HEK293 (cell line): ENCODE data around the gene STAG3.
"Not testable (repeated sequence)": the region's sequence is repeated elsewhere in the genome, so short reads cannot be mapped to it uniquely, and the experiment has no call there.

Experiments
- CTCF ChIA-PET: fragments of 350-600 bp; formaldehyde crosslinking; extraction: SDS; loops from one replicate; lab custom pipeline; 2021; ENCODE audit warnings: antibody characterized with exemption; lab: Yijun Ruan, JAX
- POLR2A ChIA-PET: fragments of 300-600 bp; formaldehyde crosslinking; extraction: SDS; loops from one replicate; lab custom pipeline; 2020; ENCODE audit warnings: antibody characterized with exemption, inconsistent platforms; lab: Yijun Ruan, JAX
- H3K27ac ChIP-seq: fragments of 200-500 bp; sonication (Bioruptor generic); 2 replicates; pipeline ENCODE4 v1.5.1; 2014; ENCODE audit warnings: low read depth, low read length, control low read depth, inconsistent platforms; ENCODE audit errors: extremely low read depth
- H3K36me3 ChIP-seq, 2 experiments: fragments of 200-500 bp in 1 of 2; sonication (Bioruptor generic) in 1 of 2; 1 replicate in 1 of 2; 2 replicates in 1 of 2; pipeline ENCODE4 v1.5.1; 2014 to 2017; ENCODE audit warnings: inconsistent platforms in 2 of 2, low read length in 2 of 2; ENCODE audit not compliant: control insufficient read depth in 2 of 2, insufficient read depth in 1 of 2
- H3K4me1 ChIP-seq: fragments of 200-500 bp; sonication (Bioruptor generic); 2 replicates; pipeline ENCODE4 v1.5.1; 2014; ENCODE audit warnings: mild to moderate bottlenecking, low read length, inconsistent platforms; ENCODE audit not compliant: control insufficient read depth, insufficient read depth
- H3K4me3 ChIP-seq: 2 replicates; pipeline ENCODE4 v1.5.1; 2011; ENCODE audit warnings: low read depth, mild to moderate bottlenecking, control low read depth, low read length, moderate library complexity
- H3K9me3 ChIP-seq: fragments of 200-500 bp; sonication (Bioruptor generic); 2 replicates; pipeline ENCODE4 v1.5.1; 2014; ENCODE audit warnings: low read depth, low read length, inconsistent platforms; ENCODE audit not compliant: control insufficient read depth, insufficient read depth
- BCL11B ChIP-seq: fragments of 450-650 bp; formaldehyde crosslinking; IDR thresholded peaks from 2 replicates; pipeline ENCODE4 v1.5.1; 2016; ENCODE audit warnings: low read depth, missing biosample characterization, missing genetic modification characterization
- GLIS1 ChIP-seq: fragments of 450-650 bp; formaldehyde crosslinking; IDR thresholded peaks from 2 replicates; pipeline ENCODE4 v1.5.1; 2016; ENCODE audit warnings: missing biosample characterization, missing genetic modification characterization
- KLF1 ChIP-seq: fragments of 450-650 bp; formaldehyde crosslinking; IDR thresholded peaks from 2 replicates; pipeline ENCODE4 v1.5.1; 2016; ENCODE audit warnings: missing biosample characterization, missing genetic modification characterization
- PBX3 ChIP-seq: sonication (generic); formaldehyde crosslinking; IDR thresholded peaks from 2 replicates; pipeline ENCODE4 v1.8.1; 2022; ENCODE audit warnings: mild to moderate bottlenecking, moderate library complexity, missing genetic modification reagents
- PRDM1 ChIP-seq: fragments of 450-650 bp; formaldehyde crosslinking; IDR thresholded peaks from 2 replicates; pipeline ENCODE4; 2016; ENCODE audit warnings: missing biosample characterization, missing genetic modification characterization
- PRDM10 ChIP-seq: fragments of 450-650 bp; formaldehyde crosslinking; IDR thresholded peaks from 2 replicates; pipeline ENCODE4 v1.5.1; 2016; ENCODE audit warnings: missing biosample characterization, missing genetic modification characterization
- SCRT2 ChIP-seq: fragments of 450-650 bp; formaldehyde crosslinking; IDR thresholded peaks from 2 replicates; pipeline ENCODE4 v1.5.1; 2016; ENCODE audit warnings: missing biosample characterization, missing genetic modification characterization
- SP7 ChIP-seq: fragments of 450-650 bp; formaldehyde crosslinking; IDR thresholded peaks from 2 replicates; pipeline ENCODE4 v1.5.1; 2016; ENCODE audit warnings: missing biosample characterization, missing genetic modification characterization
- ZBTB10 ChIP-seq: fragments of 450-650 bp; formaldehyde crosslinking; IDR thresholded peaks from 2 replicates; pipeline ENCODE4 v1.5.1; 2016; ENCODE audit warnings: missing biosample characterization, missing genetic modification characterization
- ZFP41 ChIP-seq: fragments of 450-650 bp; formaldehyde crosslinking; IDR thresholded peaks from 2 replicates; pipeline ENCODE4 v1.5.1; 2016; ENCODE audit warnings: missing biosample characterization, missing genetic modification characterization, borderline replicate concordance
- ZNF140 ChIP-seq: fragments of 450-650 bp; formaldehyde crosslinking; IDR thresholded peaks from 2 replicates; pipeline ENCODE4 v1.5.1; 2016; ENCODE audit warnings: missing biosample characterization, missing genetic modification characterization
- ZNF146 ChIP-seq: fragments of 450-650 bp; formaldehyde crosslinking; IDR thresholded peaks from 2 replicates; pipeline ENCODE4 v1.5.1; 2016; ENCODE audit warnings: missing biosample characterization, missing genetic modification characterization
- ZNF19 ChIP-seq: fragments of 450-650 bp; formaldehyde crosslinking; IDR thresholded peaks from 2 replicates; pipeline ENCODE4; 2016; ENCODE audit warnings: missing biosample characterization, missing genetic modification characterization, low read depth
- ZNF266 ChIP-seq: fragments of 450-650 bp; formaldehyde crosslinking; IDR thresholded peaks from 2 replicates; pipeline ENCODE4 v1.5.1; 2016; ENCODE audit warnings: missing biosample characterization, missing genetic modification characterization, low read depth
- ZNF311 ChIP-seq: fragments of 450-650 bp; formaldehyde crosslinking; IDR thresholded peaks from 2 replicates; pipeline ENCODE4 v1.5.1; 2017; ENCODE audit warnings: missing biosample characterization, missing genetic modification characterization, borderline replicate concordance
- ZNF394 ChIP-seq: fragments of 450-650 bp; formaldehyde crosslinking; IDR thresholded peaks from 2 replicates; pipeline ENCODE4 v1.5.1; 2016; ENCODE audit warnings: missing biosample characterization, missing genetic modification characterization, mild to moderate bottlenecking, moderate library complexity, borderline replicate concordance
- ZNF433 ChIP-seq: fragments of 450-650 bp; formaldehyde crosslinking; IDR thresholded peaks from 2 replicates; pipeline ENCODE4 v1.5.1; 2016; ENCODE audit warnings: missing biosample characterization, missing genetic modification characterization, low read depth
- ZNF510 ChIP-seq: fragments of 450-650 bp; formaldehyde crosslinking; IDR thresholded peaks from 2 replicates; pipeline ENCODE4 v1.5.1; 2018; ENCODE audit warnings: mild to moderate bottlenecking, missing genetic modification characterization, missing biosample characterization; ENCODE audit not compliant: insufficient replicate concordance
- ZNF521 ChIP-seq: fragments of 450-650 bp; formaldehyde crosslinking; IDR thresholded peaks from 2 replicates; pipeline ENCODE4 v1.5.1; 2017; ENCODE audit warnings: missing biosample characterization, mild to moderate bottlenecking, missing genetic modification characterization
- ZNF623 ChIP-seq: fragments of 450-650 bp; formaldehyde crosslinking; IDR thresholded peaks from 2 replicates; pipeline ENCODE4 v1.5.1; 2016; ENCODE audit warnings: missing biosample characterization, missing genetic modification characterization
- ZNF692 ChIP-seq: fragments of 450-650 bp; formaldehyde crosslinking; IDR thresholded peaks from 2 replicates; pipeline ENCODE4 v1.5.1; 2016; ENCODE audit warnings: missing biosample characterization, missing genetic modification characterization

Gene STAG3

GRCh38 chr7:100195222-100195621 is 17.5 kb downstream of the STAG3 start:
- no peaks in the 10 kb centered on the region for H3K36me3 ChIP-seq
- TF ChIP-seq ZNF19 (tag by site-specific recombination) (no peak), SCRT2 (tag by site-specific recombination) (no peak), PRDM10 (tag by site-specific recombination) (peak; percentile 62), ZBTB10 (tag by site-specific recombination) (no peak)
- TF ChIP-seq, all 188 proteins: peak for 1
- Histone ChIP-seq H3K9me3 (no peaks in the 10 kb centered on the region), H3K4me3 (no peak overlapping the region), H3K27ac (no peak overlapping the region), H3K4me1 (no peaks in the 10 kb centered on the region)
- POLR2A ChIA-PET: interaction anchor here (0.8 kb wide), 1 partner anchor 10 kb away, joined by 3 read pairs; no protein-coding TSS in a partner anchor
- CTCF ChIA-PET: interaction anchor here (1.1 to 1.4 kb wide), 2 partner anchors 23 to 64 kb away, joined by 3 to 4 read pairs; no protein-coding TSS in a partner anchor

GRCh38 chr7:100195901-100196322 is 18.2 kb downstream of the STAG3 start:
- CTCF ChIA-PET: interaction anchor here (1.4 kb wide), 1 partner anchor 22 kb away, joined by 3 read pairs; no protein-coding TSS in a partner anchor
- not testable (repeated sequence) for H3K27ac ChIP-seq, H3K4me1 ChIP-seq, H3K36me3 ChIP-seq
- peak; percentile 36; the same call in 1 of the 2 replicates for TF ChIP-seq PRDM1 (tag by site-specific recombination)
- TF ChIP-seq, all 188 proteins: peak for 1; not testable (repeated sequence) for 187
- POLR2A ChIA-PET: interaction anchor here (0.8 kb wide), 1 partner anchor 9 kb away, joined by 3 read pairs; no protein-coding TSS in a partner anchor
- H3K4me3 ChIP-seq, H3K9me3 ChIP-seq: not testable (repeated sequence)

GRCh38 chr7:100198266-100198665 is 20.5 kb downstream of the STAG3 start:
- H3K4me3 ChIP-seq: no peak overlapping the region
- no peak overlapping the region for H3K27ac ChIP-seq
- POLR2A ChIA-PET: interaction anchor here (1.0 kb wide), 1 partner anchor 21 kb away, joined by 3 read pairs; the partner anchor contains the start of gene STAG3
- no peaks in the 10 kb centered on the region for H3K36me3 ChIP-seq
- TF ChIP-seq ZFP41 (tag by site-specific recombination): no peak
- TF ChIP-seq BCL11B: no peak
- TF ChIP-seq ZNF140 (tag by site-specific recombination): no peak
- no peak for TF ChIP-seq ZNF433
- TF ChIP-seq ZNF623 (tag by site-specific recombination): no peak
- TF ChIP-seq ZNF521 (tag by site-specific recombination): no peak
- no peak for TF ChIP-seq PBX3 (CRISPR knock-in tag)
- no peak for TF ChIP-seq KLF1 (tag by site-specific recombination)
- TF ChIP-seq SP7 (tag by site-specific recombination): no peak
- TF ChIP-seq ZNF510 (tag by site-specific recombination): no peak
- no peak for TF ChIP-seq ZNF692 (tag by site-specific recombination)
- TF ChIP-seq ZNF266: no peak
- TF ChIP-seq ZNF394 (tag by site-specific recombination): no peak
- no peak for TF ChIP-seq ZNF146 (tag by site-specific recombination)
- no peak for TF ChIP-seq ZNF311 (tag by site-specific recombination)
- TF ChIP-seq GLIS1: no peak
- CTCF ChIA-PET: interaction anchor here (0.8 kb wide), 1 partner anchor 19 kb away, joined by 4 read pairs; no protein-coding TSS in a partner anchor
- H3K4me1 ChIP-seq: no peaks in the 10 kb centered on the region
- no peaks in the 10 kb centered on the region for H3K9me3 ChIP-seq
